Activated T-cell treated with anti-CD3 and anti-CD28 coated beads, Interleukin-2, amount 50 U/mL, for 72 hours (primary cell): Measurements from ENCODE around the gene FRMPD2. TPM values are rescaled to one million over a fixed set of nuclear protein-coding genes. Genes with fewer than 3 reads are reported as not detected.
A peak's percentile ranks its signal among the peaks of the same experiment; 100 is the strongest.

Experiments used
- ATAC-seq, 2 donors: fragments of 150-1000 bp; cut with Tn5 transposase; replicated peaks in 1 of 2; 2 replicates each; pipeline ENCODE4 v1.10.0; 2021; ENCODE audit warnings: moderate library complexity in 2 of 2, mild to moderate bottlenecking in 1 of 2
- DNase-seq, 2 donors: peaks; one replicate each; pipeline ENCODE4 v3.0.0; 2021 to 2022; ENCODE audit warnings: mixed read lengths in 1 of 2
- H3K27ac Mint-ChIP-seq: one replicate; pipeline ENCODE4 v1.8.0; 2022; ENCODE audit warnings: mild to moderate bottlenecking, moderate library complexity, mixed read lengths
- H3K27me3 Mint-ChIP-seq: one replicate; pipeline ENCODE4 v1.8.0; 2022; ENCODE audit warnings: low read depth, mixed read lengths
- H3K36me3 Mint-ChIP-seq, 2 donors: one replicate each; pipeline ENCODE4 v1.8.0; 2022; ENCODE audit warnings: mixed read lengths in 2 of 2, mild to moderate bottlenecking in 1 of 2; ENCODE audit not compliant: insufficient read depth in 2 of 2
- H3K4me1 Mint-ChIP-seq: one replicate; pipeline ENCODE4 v1.8.0; 2022; ENCODE audit warnings: low read depth, mixed read lengths
- H3K4me3 Mint-ChIP-seq, 2 donors: one replicate each; pipeline ENCODE4 v1.8.0; 2022; ENCODE audit warnings: mild to moderate bottlenecking in 2 of 2, mixed read lengths in 2 of 2, moderate library complexity in 2 of 2
- H3K9me3 Mint-ChIP-seq, 2 donors: one replicate each; pipeline ENCODE4 v1.8.0; 2022; ENCODE audit warnings: mixed read lengths in 2 of 2
- total RNA-seq, 2 donors: library from RNA; stranded (reverse); gene quantifications; one replicate each; pipeline ENCODE4 v1.2.3, GENCODE V29; 2022

Gene FRMPD2
- not detected for total RNA-seq

- no peak for DNase-seq
- H3K27me3 Mint-ChIP-seq = peaks cover 20% of the 10 kb centered on the region
- H3K9me3 Mint-ChIP-seq = no peaks in the 10 kb centered on the region
- H3K4me3 Mint-ChIP-seq = no peak within 1 kb of the TSS
- ATAC-seq = no peak
- H3K4me1 Mint-ChIP-seq = no peaks in the 10 kb centered on the region
- H3K36me3 Mint-ChIP-seq = no peaks in the 10 kb centered on the region
- no peak within 1 kb of the TSS for H3K27ac Mint-ChIP-seq
Observed at GRCh38 chr10:48274636-48275035, at the start of gene FRMPD2. TSS of gene FRMPD2 (minus strand) at chr10:48274696. CDS start at chr10:48274567, 129 bp downstream.

- peaks cover 34% of the 10 kb centered on the region for H3K4me1 Mint-ChIP-seq
- ATAC-seq = no peak
- no peak overlapping the region for H3K4me3 Mint-ChIP-seq
- DNase-seq = no peak
- H3K36me3 Mint-ChIP-seq = peaks cover 0 to 2% of the 10 kb centered on the region in 2 donors
- H3K9me3 Mint-ChIP-seq = no peaks in the 10 kb centered on the region
- H3K27ac Mint-ChIP-seq = no peak overlapping the region
- no peaks in the 10 kb centered on the region for H3K27me3 Mint-ChIP-seq
Observed at GRCh38 chr10:48322017-48322416, 47.5 kb upstream of the FRMPD2 start.

GRCh38 chr10:48317321-48317990 lies 43.0 kb upstream of the FRMPD2 start:
- ATAC-seq (no peak), DNase-seq (no peak)
- Mint-ChIP-seq H3K27me3 (no peaks in the 10 kb centered on the region), H3K9me3 (no peaks in the 10 kb centered on the region), H3K4me1 (peaks cover 9% of the 10 kb centered on the region), H3K4me3 (no peak overlapping the region), H3K36me3 (no peaks in the 10 kb centered on the region), H3K27ac (no peak overlapping the region)

GRCh38 chr10:48316236-48316635 lies 41.7 kb upstream of the FRMPD2 start:
- peaks cover 21% of the 10 kb centered on the region for H3K4me1 Mint-ChIP-seq
- H3K27ac Mint-ChIP-seq = no peak overlapping the region
- ATAC-seq (no peak), DNase-seq (no peak)
- no peaks in the 10 kb centered on the region for H3K27me3 Mint-ChIP-seq
- no peak overlapping the region for H3K4me3 Mint-ChIP-seq
- H3K9me3 Mint-ChIP-seq = no peaks in the 10 kb centered on the region
- no peaks in the 10 kb centered on the region for H3K36me3 Mint-ChIP-seq

GRCh38 chr10:48314107-48314506 lies 39.6 kb upstream of the FRMPD2 start:
- H3K9me3 Mint-ChIP-seq = no peaks in the 10 kb centered on the region
- H3K27me3 Mint-ChIP-seq = no peaks in the 10 kb centered on the region
- no peak overlapping the region for H3K4me3 Mint-ChIP-seq
- peaks cover 37% of the 10 kb centered on the region for H3K4me1 Mint-ChIP-seq
- DNase-seq = no peak
- no peak overlapping the region for H3K27ac Mint-ChIP-seq
- no peaks in the 10 kb centered on the region for H3K36me3 Mint-ChIP-seq
- ATAC-seq = no peak

- Mint-ChIP-seq H3K9me3 (no peaks in the 10 kb centered on the region), H3K27ac (peak overlapping the region; percentile 32), H3K27me3 (no peaks in the 10 kb centered on the region), H3K36me3 (peaks cover 0 to 2% of the 10 kb centered on the region in 2 donors), H3K4me3 (peak overlapping the region; percentile 48 to 53), H3K4me1 (peaks cover 48% of the 10 kb centered on the region)
- ATAC-seq (peak; percentile 58 to 61), DNase-seq (no peak)
Observed at GRCh38 chr10:48309711-48310226, 35.3 kb upstream of the FRMPD2 start.

- ATAC-seq (no peak), DNase-seq (no peak)
- Mint-ChIP-seq H3K27ac (peak overlapping the region; percentile 70), H3K4me1 (peaks cover 45% of the 10 kb centered on the region), H3K4me3 (peak overlapping the region; percentile 86 to 96), H3K27me3 (no peaks in the 10 kb centered on the region), H3K36me3 (peaks cover 0 to 2% of the 10 kb centered on the region in 2 donors), H3K9me3 (no peaks in the 10 kb centered on the region)
Observed at GRCh38 chr10:48307711-48308018, 33.2 kb upstream of the FRMPD2 start.

GRCh38 chr10:48306870-48307710 lies 32.6 kb upstream of the FRMPD2 start:
- Mint-ChIP-seq H3K4me1 (peaks cover 42% of the 10 kb centered on the region), H3K36me3 (peaks cover 0 to 2% of the 10 kb centered on the region in 2 donors), H3K27me3 (no peaks in the 10 kb centered on the region), H3K9me3 (no peaks in the 10 kb centered on the region), H3K4me3 (peak overlapping the region; percentile 86 to 96), H3K27ac (peak overlapping the region; percentile 70)
- DNase-seq (peak; percentile 66 to 69), ATAC-seq (peak; percentile 50 to 58)

- ATAC-seq (peak; percentile 83), DNase-seq (peak; percentile 93)
- peak within 1 kb of the TSS; percentile 70 for H3K27ac Mint-ChIP-seq
- no peaks in the 10 kb centered on the region for H3K27me3 Mint-ChIP-seq
- peak within 1 kb of the TSS; percentile 86 to 96 for H3K4me3 Mint-ChIP-seq
- H3K9me3 Mint-ChIP-seq = no peaks in the 10 kb centered on the region
- H3K36me3 Mint-ChIP-seq = peaks cover 0 to 2% of the 10 kb centered on the region in 2 donors
- peaks cover 34% of the 10 kb centered on the region for H3K4me1 Mint-ChIP-seq
Observed at GRCh38 chr10:48306265-48306869, 31.9 kb upstream of the FRMPD2 start, which contains the start of gene MAPK8. TSS of gene MAPK8 (plus strand) at chr10:48306677. CDS start at chr10:48401661, 94,984 bp downstream.

GRCh38 chr10:48305905-48306264 lies 31.4 kb upstream of the FRMPD2 start:
- Mint-ChIP-seq H3K27me3 (no peaks in the 10 kb centered on the region), H3K36me3 (peaks cover 0 to 2% of the 10 kb centered on the region in 2 donors), H3K9me3 (no peaks in the 10 kb centered on the region), H3K4me1 (peaks cover 33% of the 10 kb centered on the region), H3K27ac (peak overlapping the region; percentile 45), H3K4me3 (peak overlapping the region; percentile 70 to 76)
- DNase-seq (no peak), ATAC-seq (no peak)

GRCh38 chr10:48302515-48303476 lies 28.3 kb upstream of the FRMPD2 start:
- Mint-ChIP-seq H3K27ac (no peak overlapping the region), H3K36me3 (peaks cover 0 to 2% of the 10 kb centered on the region in 2 donors), H3K4me1 (peaks cover 10% of the 10 kb centered on the region), H3K9me3 (no peaks in the 10 kb centered on the region), H3K27me3 (no peaks in the 10 kb centered on the region), H3K4me3 (no peak overlapping the region)
- DNase-seq (no peak), ATAC-seq (no peak)

GRCh38 chr10:48300556-48300955 lies 26.1 kb upstream of the FRMPD2 start:
- no peak overlapping the region for H3K4me3 Mint-ChIP-seq
- H3K27ac Mint-ChIP-seq = no peak overlapping the region
- no peaks in the 10 kb centered on the region for H3K4me1 Mint-ChIP-seq
- DNase-seq (no peak), ATAC-seq (no peak)
- no peaks in the 10 kb centered on the region for H3K27me3 Mint-ChIP-seq
- H3K36me3 Mint-ChIP-seq = no peaks in the 10 kb centered on the region
- H3K9me3 Mint-ChIP-seq = no peaks in the 10 kb centered on the region
